GM21737 (cell line): ENCODE results near the gene ACSS2.

Experiments
- ATAC-seq: cut with Tn5 transposase; IDR thresholded peaks from one replicate; pipeline ENCODE4 v1.9.1; 2021; ENCODE audit warnings: mild to moderate bottlenecking, moderate library complexity; ENCODE audit not compliant: unreplicated experiment

ACSS2 gene

DNA sequence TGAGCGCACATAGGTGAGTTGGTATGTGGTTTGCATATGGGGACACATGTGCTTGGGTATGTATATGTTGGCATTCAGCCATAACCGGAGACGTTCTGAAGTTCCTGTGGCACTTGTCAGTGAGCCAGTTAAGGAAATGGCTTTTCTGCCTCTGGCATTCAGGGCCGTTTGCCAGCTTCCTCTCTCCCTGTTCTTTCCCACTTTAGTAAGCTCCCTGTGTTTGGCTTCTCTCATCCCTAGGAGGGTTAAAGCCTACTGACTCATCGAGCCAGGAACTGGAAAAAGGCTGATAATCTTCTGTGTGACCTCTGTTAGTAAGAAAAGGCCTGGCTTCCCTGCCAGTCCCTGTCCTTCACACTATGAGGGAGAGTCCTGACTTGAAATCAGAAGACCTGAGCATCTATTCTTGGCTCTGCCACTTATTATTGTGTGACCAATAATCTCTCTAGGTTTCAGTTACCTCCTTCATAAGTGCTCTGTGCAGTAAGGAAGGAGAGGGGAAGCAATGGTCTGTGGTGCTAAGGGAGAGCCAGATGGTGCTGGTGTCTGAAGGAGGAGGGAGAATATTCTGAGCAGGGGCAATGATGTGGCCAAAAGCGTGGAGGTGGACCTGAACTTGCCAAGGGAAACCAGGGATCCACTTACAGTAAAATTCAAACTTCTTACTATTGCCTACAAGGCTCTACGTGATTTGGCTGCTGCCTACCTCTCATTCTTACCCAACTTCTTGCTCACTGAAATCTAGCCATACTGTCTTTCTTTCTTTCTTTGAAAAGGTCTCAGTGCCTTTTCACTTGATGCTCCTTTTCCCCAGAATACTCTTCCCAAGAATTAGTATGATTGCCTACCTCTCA, 31.4 kb downstream of the ACSS2 start:
- ATAC-seq, result no peak

DNA sequence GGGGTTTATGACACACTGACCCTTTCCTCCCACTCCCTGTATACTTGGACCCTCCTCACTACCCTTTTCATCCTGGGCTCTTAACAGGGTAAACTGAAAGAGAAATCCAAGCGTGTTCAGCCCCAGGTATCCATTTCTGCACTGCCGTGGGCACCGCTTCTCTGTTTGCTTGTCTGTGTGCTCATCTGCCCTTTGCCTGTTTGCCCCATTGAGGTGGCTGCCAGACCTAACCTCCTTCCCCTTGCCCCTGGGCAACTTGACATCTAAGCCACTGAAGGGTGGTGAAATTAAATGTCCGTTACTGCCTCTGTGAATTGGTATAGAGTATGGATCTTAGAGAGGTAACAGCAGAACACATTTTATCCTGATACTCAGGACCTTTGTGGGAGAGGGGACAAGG, 38.7 kb downstream of the ACSS2 start:
- no peak for ATAC-seq

DNA sequence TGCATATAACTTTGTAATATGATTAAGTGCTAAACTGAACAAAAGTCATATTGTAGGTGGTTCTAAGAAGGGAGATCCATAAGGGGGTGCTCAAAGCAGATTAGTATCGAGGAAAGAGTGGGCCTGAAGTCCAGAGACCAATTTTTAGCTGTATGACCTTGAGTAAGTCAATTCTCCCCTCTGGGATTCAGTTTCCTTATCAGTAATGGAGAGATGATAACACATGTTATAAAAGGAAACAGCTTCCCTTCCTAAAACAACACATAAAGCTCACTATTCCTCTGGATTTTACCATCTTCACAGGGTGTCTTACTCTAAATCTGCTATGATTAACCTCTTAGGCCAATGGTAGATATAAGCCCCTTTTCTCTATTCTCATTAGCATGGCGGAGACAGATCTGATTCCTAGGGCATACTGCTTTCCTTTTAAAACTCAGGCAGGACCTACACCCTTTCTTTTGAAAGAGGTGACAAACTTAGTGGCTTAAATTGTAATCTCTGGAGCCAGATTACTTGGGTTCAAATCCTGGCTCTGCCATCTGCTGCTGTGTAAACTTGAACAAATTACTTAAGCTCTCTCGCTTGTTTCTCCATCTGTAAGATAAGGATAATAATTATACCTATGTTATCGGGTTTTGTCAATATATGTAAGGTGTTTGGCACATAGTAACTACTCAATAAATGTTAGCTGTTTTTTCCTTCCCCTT, 39.5 kb downstream of the ACSS2 start:
- no peak for ATAC-seq

DNA sequence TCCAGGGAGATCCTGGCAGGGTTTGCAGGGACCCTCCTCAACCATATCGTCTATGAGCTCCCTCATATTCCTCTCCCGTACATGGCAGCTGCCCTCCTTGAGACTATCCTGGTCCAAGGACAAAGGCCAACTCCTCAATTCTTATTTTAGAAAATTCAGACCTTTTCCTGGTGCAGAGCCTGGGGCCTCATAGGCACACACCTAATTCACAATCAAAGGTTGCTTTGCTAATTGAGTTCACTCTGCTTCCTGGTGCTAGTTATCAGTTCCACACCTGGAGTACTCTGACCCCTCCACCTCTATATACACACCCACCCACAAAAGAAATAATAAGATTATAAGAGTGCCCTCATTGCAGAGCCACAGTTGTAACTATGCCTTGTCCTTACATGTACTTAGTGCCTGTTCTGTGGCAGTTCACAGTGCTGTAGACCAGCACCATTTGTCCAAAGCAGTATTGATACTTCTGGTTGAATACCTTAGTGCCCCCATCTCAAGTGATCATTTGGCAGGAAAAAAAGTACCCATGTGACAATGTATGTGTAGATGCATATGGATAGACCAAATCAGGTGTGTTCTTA, 40.5 kb downstream of the ACSS2 start:
- ATAC-seq, result no peak

DNA sequence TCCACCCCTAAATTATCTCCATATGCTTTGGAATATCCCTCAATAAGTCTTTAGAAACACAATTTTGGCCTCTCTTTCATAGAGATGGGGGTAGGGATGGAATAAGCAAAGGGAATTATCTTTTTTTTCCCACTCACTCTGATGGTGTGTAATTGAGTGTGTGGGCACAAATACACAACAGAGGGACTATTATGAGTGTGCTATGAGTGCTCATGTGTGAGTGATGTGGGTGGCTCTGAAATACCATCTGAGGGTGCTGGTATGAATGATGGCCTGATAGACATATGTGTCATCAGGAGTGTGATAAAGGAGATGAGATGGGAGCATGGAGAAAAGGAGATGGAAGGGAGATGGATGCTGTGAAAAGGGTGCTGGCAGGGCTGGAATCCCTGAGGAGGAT, 43.6 kb downstream of the ACSS2 start:
- ATAC-seq, result no peak

DNA sequence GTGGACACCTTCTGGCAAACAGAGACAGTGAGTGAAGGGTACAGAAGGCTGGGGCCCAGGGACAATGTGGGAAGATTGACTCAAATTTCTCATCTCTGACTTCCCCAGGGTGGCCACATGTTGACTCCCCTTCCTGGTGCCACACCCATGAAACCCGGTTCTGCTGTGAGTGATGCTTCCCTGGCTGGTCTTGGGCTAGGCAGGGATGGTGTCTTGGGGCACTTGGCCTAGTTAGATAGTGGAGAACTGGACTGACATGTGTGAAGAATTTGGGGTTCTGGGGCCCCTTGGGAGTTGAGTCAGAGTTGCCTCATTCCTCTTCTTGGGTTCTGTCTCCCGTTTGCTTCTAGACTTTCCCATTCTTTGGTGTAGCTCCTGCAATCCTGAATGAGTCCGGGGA, 45.0 kb downstream of the ACSS2 start:
- ATAC-seq, result no peak

DNA sequence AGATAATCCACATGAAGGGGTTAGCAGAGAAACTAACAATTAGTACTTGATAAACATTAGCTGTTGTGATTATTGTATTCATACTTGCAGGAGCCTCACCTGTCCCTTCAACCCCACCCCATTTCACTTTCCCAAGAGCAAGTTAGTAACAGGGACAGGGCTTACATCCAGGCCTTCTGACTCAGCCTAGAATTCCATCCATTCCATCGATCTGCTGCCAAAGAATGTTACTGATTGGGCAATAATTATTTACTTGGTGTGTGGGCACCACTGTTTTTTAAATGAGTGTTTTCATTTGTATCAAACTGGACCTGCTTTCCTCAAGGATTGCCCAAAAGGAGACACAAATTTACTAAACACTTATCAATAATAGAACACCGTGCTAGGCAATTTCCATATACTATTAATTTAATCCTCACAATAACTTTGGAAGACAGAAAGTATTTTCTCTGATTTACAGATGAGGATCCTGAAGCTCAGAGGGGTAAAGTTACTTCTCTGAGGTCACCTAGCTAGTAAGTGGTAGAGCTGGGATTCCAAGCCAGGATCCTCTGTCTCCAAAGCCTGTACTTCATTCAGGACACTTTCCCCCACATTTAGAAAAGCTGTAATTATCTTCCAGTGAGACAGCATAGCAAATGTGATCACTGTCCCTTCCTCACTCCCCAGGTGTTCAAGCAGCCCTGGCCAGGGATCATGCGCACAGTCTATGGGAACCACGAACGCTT, 46.4 kb downstream of the ACSS2 start:
- ATAC-seq, result no peak

DNA sequence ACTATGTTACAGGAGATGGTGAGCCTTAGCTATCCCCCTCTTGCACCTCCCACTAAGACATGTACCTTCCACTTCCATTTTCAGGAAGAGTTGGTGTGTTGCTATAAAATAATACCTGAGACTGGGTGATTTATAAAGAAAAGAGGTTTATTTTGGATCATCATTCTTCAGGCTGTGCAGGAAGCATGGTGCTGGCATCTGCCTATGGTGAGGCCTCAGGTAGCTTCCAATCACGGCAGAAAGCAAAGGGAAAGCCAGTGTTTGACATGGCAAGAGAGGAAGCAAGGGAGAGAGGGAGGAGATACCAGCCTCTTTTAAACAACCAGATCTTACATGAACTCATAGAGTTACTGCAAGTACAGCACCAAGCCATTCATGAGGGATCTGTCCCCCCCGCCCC, 47.0 kb downstream of the ACSS2 start:
- no peak for ATAC-seq

DNA sequence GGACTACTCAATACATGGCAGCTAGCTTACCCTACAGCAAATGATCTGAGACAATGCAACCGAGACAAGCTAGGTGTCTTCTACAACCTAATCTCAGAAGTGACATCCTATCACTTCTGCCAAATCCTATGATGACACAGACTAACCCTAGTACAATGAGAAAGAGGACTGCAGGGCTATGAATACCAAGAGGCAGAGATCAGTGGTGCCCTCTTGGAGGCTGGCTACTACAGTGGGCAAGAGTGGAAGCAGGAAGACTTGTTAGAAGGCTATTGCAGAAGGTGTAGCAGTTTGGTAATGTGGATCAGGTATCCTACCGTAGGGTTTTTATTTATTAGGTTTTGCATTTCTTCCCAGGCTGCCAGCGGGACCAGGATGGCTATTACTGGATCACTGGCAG, 48.9 kb downstream of the ACSS2 start:
- ATAC-seq, result no peak

DNA sequence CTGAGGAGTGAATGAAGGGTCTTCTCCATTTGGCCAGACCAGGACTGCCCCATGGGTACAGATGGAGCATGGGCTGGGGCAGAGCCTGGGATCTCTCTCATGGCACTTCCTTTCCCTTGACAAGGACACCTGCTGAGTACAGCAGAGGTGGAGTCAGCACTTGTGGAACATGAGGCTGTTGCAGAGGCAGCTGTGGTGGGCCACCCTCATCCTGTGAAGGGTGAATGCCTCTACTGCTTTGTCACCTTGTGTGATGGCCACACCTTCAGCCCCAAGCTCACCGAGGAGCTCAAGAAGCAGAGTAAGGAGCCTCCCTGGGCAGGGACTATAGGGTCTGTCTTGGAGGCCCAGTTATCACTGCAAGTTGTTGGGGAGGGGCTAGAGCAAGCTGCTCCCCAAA, 49.6 kb downstream of the ACSS2 start:
- ATAC-seq, result no peak

DNA sequence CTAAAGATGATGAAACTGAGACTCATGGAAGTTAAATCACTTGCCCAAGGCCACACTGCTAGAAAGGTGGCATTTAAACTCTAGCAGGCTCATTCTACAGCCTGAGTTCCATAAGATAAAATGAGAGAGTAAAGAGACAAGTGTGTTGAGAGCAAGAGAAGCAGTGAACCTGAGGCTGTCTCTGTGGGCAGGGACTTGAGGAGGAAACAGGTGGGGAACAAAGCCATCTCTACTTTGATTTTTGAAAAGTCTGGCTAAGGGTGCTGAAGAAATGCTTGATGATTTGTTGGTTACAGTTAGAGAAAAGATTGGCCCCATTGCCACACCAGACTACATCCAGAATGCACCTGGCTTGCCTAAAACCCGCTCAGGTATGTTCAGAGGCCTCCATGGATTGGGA, 50.2 kb downstream of the ACSS2 start:
- ATAC-seq, result no peak

DNA sequence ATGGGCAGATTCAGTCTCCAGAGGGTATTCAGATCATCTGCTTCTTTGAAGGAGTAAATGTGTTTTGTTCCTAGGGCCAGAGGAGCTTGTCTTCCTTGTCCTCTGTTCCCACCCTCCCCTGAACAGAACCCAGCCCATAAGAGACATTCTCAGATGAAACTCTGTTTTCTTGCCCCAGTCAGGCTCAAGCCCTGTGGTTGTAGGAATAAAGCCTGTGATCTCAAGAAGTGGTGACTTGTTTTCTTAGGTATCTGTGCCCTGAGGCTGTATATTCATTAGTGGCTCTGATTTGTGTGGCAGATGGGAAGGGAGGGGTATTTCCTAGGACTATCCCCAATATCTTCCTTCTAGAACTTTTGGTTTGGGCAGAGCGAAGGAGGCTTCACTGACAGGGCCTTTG, 51.3 kb downstream of the ACSS2 start:
- ATAC-seq, result no peak

DNA sequence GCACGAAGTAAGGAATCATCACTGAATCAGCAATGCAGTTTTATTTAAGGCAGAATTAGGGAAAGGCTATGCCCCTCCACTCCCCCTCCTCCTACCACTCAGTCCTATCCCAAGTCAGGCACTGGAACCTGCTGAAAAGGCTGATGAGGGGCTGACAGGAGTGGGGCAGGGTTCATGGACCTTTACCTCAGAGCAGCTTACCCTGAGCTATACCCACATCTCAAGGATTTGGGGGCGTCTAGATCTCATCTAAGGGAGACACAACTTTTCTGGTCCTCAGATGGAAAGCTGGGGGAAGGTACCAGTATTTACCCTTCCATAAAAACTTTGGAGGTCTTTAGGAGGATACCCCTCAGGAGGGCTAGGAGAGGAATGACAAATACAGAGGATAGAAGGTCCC, 52.0 kb downstream of the ACSS2 start:
- no peak for ATAC-seq

DNA sequence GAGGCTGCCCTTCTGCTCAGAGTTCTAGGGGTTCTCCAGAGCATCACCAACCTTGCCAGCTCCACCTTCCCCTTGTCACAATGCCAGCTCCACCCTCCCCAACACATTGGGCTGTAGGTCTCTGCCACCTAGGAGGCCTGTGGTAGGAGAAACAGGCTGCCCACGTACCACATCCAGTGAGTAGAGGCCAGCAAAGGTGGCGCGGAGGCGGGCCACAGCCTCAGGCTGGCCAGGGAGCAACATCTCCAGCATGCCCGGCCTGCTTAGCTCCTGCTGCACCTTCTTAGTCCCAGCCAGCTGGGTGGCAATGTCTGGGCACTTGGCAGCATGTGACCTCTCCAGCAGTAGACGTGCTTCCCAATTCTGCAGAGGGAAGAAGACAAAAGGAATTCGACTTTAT, 55.4 kb downstream of the ACSS2 start:
- no peak for ATAC-seq

DNA sequence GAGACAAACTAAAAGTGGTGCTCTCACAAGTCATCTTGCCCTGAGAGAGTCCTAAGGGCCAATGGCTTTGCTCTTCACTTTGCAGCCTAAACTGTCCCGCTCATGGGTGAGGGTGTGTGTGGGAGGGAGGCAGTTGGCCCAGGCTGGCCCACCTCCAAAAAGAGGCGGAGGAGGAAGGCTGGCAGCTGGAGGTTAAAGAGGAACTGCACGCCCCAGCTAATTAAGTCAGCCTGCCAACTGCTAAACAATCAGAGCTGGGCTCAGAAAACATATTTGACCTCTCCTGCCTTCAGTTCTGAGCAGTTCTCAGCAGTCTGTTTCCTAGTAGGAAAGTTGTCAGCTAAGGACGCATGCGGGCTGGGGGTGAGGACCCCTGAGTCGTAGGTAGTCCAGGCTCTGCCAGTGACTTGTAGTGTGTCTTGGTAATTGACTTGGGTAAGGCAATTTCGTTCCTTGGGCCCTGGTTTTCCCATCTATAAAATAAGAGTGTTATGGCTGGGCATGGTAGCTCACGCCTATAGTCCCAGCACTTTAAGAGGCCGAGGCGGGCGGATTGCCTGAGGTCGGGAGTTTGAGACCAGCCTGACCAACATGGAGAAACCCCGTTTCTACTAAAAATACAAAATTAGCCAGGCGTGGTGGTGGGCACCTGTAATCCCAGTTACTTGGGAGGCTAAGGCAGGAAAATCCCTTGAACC, 62.2 kb downstream of the ACSS2 start:
- ATAC-seq, result no peak

DNA sequence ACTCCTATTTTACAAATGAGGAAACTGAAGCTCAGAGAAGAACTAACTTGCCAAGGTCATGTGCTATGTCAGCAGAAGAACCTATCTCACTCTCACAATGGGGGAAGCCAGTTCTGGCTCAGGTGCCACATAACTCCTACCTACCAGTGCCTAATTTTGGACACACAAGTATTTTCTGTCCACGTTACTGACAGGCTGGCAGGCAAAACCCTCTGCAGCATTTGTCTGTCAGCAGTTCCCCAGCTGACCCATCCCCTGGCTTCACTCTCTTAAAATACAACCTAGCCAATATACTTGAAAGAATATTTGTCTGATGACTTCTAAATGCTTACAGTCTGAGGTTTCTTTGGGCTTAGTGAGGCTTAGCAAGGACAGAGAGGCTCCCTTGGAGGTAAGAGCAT, 63.7 kb downstream of the ACSS2 start:
- ATAC-seq, result no peak

DNA sequence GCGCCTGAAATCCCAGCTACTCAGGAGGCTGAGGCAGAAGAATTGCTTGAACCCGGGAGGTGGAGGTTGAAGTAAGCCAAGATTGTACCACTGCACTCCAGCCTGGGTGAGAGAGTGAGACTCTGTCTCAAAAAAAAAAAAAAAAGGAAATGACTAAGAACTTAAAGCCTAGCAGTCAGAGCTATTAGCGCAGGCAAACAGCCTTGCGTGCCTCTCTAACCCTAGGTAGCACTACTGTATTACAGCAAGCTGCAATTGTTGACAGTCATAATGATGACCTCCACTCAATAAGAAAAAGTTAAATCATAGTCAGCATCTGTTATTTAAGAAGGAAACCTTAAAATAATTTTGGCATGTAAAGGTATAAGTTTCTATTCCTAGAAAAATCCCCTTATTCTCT, 64.8 kb downstream of the ACSS2 start:
- ATAC-seq, result no peak

DNA sequence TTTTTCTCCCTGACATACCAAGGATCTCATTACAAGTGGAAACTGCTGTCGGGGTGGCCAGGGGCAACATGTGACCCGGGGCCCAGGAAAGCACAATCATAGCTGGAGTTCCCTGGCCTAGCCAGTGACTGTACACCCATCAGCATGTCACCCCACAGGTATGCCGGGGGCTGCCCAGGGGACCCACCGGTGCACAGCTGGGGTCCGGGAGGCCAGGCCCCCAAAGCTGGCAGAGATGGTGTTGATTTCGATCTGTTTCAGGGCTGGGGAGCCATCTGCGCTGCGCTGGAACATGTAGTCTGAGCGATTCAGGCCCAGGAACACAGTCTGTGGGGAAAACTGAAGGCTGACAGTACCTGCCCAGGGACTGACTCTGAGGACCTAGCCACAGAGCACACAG, 65.9 kb downstream of the ACSS2 start:
- no peak for ATAC-seq

DNA sequence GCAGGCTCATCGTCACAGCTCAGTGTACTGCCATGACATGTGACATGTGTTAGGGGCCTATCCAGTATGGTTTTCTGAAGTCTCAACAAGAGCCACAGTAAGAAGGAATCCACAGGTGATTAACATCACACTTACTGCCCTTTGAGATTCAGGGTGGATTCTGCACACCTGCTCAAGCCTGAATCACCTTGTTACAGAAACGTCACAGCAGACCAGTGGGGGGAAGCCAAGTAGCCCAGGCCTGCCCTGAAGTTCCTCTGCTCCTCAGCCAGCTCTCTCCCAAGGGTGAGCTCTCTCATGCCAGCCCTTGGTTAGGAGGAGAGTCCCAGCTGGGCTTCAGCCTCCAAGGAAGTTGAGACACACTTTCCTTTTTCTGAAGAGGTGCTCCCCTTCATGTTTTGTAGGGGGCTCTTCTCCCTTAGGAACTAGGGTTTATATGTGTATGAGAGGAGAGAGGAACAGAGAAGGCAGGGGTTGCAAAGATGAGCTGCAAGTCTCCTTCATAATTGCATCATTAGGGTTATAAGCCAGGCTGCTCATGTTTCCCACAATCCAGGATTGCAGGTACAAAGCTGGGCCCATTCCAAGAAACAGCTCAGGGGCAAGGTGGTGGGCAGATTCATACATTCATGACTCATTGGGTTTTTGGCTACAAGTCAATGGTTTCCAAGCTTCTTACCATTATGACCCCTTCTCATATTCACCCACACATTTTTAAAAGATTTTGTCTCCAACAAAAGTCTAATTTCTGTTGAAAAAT, 67.6 kb downstream of the ACSS2 start:
- ATAC-seq, result no peak
